ENCODE data around the gene CCM2L.

GRCh38 chr20:31987744-31988143 lies 22.5 kb upstream of the CCM2L start:
- no peak for TF ChIP-seq POLR2A (IDR thresholded peaks at IDR 0.05; ENCODE audit: low read depth, low read length)
- TF ChIP-seq SPI1 (IDR thresholded peaks at IDR 0.05; ENCODE audit: low read depth, low read length): no peak
